GM12874 (cell line): ENCODE measurements around the gene PDE1C.
A peak's percentile ranks its signal among the peaks of the same experiment; 100 is the strongest.

Experiments
- CTCF ChIP-seq: IDR thresholded peaks from 2 replicates; pipeline ENCODE4 v1.5.1; 2011; ENCODE audit warnings: low read depth, mild to moderate bottlenecking, control low read depth, low read length, moderate library complexity; ENCODE audit not compliant: insufficient read depth

The PDE1C gene

GRCh38 chr7:31775556-31775955 is 294.7 kb downstream of the PDE1C start:
- no peak for TF ChIP-seq CTCF

- no peak for TF ChIP-seq CTCF
These were observed 298.0 kb downstream of the PDE1C start for GRCh38 chr7:31772211-31772610.

GRCh38 chr7:31767686-31768358 is 302.4 kb downstream of the PDE1C start:
- TF ChIP-seq CTCF, result no peak

- no peak for TF ChIP-seq CTCF
These were observed 305.7 kb downstream of the PDE1C start for GRCh38 chr7:31764462-31764861.

GRCh38 chr7:31763548-31763947 is 306.7 kb downstream of the PDE1C start:
- peak; percentile 34; the same call in 1 of the 2 replicates for TF ChIP-seq CTCF

- TF ChIP-seq CTCF, result no peak
These were observed 308.6 kb downstream of the PDE1C start for GRCh38 chr7:31761646-31762045.

- TF ChIP-seq CTCF, result no peak
These were observed 311.5 kb downstream of the PDE1C start for GRCh38 chr7:31758755-31759154.
